RPMI7951 (cell line): ENCODE measurements around the gene NRXN3. TPM values are rescaled to one million over a fixed set of nuclear protein-coding genes. Genes with fewer than 3 reads are reported as not detected.
A peak's percentile ranks its signal among the peaks of the same experiment; 100 is the strongest.

Source experiments
- DNase-seq: peaks from one replicate; pipeline ENCODE4 v3.0.0-alpha.2; 2012; ENCODE audit warnings: low read depth
- total RNA-seq: library from RNA; depleted of rRNA; stranded (reverse); fragments of >200 nt; shearing (Covaris generic); gene quantifications from 2 replicates; pipeline ENCODE4 v1.2.3, GENCODE V29; 2014

The NRXN3 gene
- total RNA-seq, 1 experiment from 2014 or later = 0.24 TPM

DNA sequence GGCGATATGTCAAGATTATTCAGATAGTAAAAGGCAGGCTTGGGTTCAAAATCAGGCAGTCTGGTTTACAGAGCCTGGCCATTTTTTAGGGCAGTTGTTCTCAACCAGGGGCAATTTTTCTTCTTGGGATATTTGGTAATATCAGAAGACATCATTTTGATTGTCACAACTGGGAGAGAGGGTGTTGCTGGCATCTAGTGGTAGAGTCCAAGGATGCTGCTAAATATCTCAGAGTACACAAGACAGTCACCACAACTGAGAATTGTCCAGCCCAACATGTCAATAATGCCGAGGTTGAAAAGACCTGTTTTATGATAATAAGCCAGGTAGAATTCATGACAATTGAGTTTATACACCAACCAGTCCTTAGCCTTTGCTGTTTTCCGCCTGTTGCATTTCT lies 733.9 kb downstream of the NRXN3 start:
- DNase-seq = no peak

GRCh38 chr14:78917462-78917861 lies 747.3 kb downstream of the NRXN3 start:
- no peak for DNase-seq

DNA sequence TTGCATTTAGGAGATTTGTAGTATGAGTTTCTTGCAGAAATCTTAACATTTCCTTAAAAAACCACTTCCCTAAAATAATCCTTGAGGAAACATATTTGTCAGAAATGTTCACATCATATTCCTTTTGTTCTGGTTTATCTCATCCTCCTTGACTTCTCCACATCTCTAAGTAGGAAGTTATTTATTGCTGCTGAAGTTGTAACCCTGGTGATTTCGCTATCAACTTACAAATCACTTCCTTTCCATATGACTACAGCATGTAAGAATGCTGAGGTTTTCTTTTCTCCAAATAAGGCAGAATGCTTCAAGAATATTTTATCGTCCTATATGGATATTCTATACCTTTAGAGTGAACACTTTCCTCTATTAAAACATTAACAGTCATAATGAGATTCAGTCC lies 751.7 kb downstream of the NRXN3 start:
- DNase-seq = peak; percentile 18

GRCh38 chr14:78927261-78927660 lies 757.1 kb downstream of the NRXN3 start:
- no peak for DNase-seq

DNA sequence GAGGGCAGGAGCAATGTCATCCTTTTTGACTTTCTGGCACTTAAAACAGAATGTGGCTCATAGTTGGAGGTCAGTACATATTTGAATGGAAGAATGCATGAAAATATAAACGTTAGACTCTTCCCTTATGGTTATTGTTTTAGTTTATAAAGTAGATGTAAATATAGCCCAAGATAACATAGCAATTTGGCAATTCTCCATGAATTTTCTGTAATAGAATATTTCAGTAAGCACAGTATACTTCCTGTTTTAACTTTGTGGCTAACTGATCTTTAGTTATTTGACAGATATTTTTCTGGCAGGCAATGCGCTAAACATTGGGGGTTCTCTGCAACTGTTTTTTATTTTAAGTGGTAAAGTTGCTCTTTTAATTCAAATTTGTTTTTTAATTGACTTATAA lies 763.0 kb downstream of the NRXN3 start:
- no peak for DNase-seq

- DNase-seq = peak; percentile 21
Measured at GRCh38 chr14:78933948-78934524, 763.9 kb downstream of the NRXN3 start.

- no peak for DNase-seq
Measured at GRCh38 chr14:78946949-78947348, 776.8 kb downstream of the NRXN3 start.

DNA sequence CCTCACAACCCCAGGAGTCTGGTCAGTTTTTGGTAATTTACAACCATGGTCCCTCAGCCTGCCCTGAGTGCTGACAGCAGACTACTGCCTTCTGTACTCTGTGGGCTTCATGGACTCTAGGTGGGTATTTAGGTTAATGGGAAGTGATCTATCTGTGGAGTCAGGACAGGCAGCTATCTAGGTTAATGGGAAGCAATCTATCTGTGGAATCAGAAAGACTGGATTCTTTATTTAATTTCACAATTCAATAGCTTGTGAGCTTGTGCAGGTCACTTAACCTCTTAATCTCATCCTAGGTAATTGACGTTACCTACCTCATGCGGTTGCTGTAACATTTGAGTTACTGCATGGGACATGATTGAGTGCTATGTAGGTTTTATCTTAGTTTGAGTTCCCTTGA lies 777.5 kb downstream of the NRXN3 start:
- DNase-seq = no peak

- no peak for DNase-seq
Measured at GRCh38 chr14:78950649-78951048, 780.5 kb downstream of the NRXN3 start.

DNA sequence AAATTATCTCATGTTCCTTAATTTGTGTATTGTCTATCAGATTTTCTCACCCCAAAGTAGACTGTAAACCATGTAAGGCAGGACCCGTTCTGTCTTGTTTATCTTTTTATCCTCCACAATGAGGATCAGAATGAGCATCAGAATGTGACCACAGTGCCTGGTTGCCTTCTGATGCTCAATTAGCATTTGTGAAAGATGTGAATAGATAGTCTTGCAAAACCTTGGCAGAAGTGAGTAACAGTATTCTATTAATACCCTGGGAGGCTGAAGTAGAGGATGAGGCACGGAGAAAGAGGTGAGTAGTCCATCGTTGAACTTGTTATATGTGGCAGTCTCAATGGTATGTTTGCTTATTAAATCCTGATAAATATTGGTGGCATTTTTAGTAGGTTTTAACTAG lies 781.4 kb downstream of the NRXN3 start:
- DNase-seq = no peak

GRCh38 chr14:78959674-78960264 lies 789.6 kb downstream of the NRXN3 start:
- DNase-seq = peak; percentile 59

DNA sequence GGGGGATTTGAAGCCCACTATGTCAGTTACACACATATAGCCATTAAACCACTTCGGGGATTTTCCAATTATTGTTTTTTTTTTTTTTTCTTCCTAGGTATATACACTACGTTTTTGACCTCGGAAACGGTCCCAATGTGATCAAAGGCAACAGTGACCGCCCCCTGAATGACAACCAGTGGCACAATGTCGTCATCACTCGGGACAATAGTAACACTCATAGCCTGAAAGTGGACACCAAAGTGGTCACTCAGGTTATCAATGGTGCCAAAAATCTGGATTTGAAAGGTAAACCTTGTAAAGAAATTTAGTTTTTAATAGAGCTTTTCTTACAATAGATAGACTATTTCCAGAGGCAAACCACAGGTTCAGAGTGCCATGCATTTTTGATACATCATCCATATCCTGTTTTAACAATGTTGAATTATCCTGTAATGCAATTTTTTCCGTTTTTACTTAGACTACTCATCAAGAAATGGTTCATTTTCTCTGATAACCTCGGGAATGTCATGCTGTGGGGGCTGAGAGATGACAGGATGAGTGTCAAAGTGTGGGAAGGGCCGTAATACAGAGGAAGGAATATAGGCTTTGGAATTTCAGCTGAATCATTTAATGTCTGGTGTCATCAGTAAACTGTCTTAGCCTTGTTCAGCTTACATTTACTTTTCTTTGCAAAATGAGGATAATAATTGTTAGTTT lies 797.1 kb downstream of the NRXN3 start:
- peak; percentile 14 for DNase-seq

DNA sequence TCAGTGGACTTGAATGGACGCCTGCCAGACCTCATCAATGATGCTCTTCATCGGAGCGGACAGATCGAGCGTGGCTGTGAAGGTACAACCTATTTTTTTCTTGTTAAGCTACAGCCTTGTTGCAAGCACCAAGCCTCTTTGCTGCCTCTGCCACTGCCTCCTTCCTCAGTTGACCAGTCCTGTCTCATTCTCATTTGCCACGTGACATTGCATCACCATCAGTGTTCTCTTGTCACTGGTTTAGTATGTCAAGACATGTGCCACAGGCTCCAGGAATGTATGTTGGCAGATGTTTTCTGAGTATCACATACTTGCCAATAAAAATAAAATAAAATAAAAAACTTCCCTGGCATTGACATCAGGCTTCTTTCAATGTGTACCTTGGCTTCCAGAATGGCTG lies 798.1 kb downstream of the NRXN3 start:
- DNase-seq = no peak

DNA sequence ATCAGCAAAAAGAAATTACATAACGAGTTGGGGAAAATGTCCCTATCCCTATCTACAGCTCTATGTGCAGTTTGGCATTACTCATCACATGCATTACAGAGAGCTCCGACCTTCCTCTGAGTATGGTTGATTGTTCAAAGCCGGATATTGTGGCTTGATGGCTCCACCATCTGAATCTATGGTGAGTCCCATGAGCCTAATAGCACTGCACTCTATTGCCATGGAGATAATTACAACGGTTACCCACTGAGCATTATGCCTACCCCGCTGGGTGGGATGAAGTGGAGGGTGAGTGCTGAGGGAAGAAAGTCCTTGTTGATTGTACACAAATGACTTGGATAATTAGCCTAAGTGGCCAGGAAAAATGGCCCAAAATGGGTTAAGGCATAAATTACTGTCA lies 800.5 kb downstream of the NRXN3 start:
- peak; percentile 45 for DNase-seq

DNA sequence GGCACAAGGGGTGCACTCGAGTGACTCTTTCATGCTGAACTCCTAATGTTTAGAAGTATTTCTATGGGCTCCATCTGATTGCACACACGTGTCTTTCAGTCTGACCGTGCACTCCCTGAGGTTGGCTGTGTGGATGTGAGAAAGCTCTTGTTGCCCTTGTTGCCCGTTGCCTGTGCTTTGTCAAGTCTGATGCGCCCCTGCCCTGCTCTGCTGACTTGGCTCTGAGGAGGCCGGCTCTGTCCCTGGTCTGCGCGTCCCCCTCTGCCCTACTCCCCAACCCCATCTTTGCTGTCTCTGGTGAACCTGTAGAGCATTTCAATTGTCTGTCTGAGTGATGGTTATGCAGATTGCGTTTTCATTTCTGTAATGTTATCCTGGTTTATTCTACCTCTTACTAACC lies 802.3 kb downstream of the NRXN3 start:
- DNase-seq = no peak

GRCh38 chr14:78974691-78975090 lies 804.5 kb downstream of the NRXN3 start:
- no peak for DNase-seq

DNA sequence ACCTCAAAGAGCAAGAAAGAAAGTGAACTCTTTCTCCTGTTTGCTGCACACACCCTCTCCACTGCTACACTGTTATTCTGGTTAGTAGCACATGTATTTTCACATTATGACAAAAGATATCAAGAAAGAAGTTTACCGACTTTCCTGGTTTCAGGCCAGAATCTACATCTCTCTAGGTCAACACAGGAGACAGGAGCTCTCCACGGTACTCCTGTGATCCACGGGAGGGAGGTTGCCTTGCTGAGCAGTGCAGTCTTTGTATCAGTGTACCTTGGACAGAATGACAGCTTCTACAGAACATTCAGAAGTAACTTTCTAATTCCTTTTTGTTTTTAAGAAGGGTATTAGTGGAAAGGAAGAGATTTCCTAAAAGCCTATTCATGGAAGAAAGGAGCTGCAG lies 805.6 kb downstream of the NRXN3 start:
- DNase-seq = no peak

DNA sequence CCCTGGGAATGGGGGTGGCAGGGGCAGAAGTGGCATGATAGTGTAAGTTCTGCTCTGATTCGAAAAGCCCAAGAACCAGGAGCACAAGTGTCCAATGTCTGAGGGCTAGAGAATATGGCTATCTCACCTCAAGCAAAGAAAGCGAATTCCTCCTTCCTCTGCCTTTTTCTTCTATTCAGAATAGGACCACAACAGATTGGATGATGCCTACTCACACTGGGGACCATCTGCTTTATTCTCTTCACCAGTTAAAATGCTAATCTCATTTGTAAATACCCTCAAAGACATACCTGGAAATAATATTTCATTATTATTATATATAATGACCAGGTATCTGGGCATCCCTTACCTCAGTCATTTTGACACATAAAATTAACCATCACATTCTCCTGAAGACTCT lies 808.7 kb downstream of the NRXN3 start:
- DNase-seq = no peak

DNA sequence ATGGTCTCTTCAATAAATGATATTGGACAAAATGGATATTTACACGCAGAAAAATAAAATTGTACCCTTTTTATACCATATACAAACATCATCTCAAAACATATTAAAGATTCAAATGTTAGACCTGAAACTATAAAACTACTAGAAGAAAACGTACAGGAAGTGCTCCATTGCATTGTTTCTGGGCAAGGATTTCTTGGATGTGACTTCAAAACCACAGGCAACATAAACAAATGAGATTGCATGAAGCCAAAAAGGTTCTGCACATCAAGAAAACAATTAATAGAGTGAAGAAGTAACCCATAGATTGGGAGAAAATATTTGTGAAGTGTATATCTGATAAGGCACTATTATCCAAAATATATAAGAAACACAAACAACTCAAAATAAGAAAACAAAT lies 812.4 kb downstream of the NRXN3 start:
- no peak for DNase-seq

GRCh38 chr14:78983126-78983525 lies 813.0 kb downstream of the NRXN3 start:
- no peak for DNase-seq

- DNase-seq = no peak
Measured at GRCh38 chr14:78985668-78986381, 815.7 kb downstream of the NRXN3 start.

- DNase-seq = no peak
Measured at GRCh38 chr14:78986989-78987388, 816.8 kb downstream of the NRXN3 start.

DNA sequence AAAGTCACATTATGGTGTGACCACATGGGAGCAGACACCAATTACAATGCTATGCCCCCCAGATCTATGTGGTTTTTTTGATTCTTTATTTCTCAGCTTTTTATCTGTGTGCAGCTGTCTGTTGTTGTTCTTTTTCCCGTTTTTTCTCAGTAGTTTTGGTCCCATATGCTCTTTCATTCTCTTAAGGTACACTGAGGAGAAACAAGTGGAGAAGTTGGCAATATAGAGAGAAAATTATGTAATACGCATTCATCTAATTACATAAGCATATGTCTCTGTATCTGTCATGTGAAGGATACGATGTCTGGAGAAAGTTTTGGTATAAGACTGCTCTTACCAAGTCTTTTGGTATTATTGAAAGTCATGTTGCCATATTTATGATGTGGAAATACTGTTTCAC lies 819.0 kb downstream of the NRXN3 start:
- DNase-seq = no peak
